Measurements from ENCODE around the gene KRT86.
"Not testable (repeated sequence)": the region's sequence is repeated elsewhere in the genome, so short reads cannot be mapped to it uniquely, and the experiment has no call there.

KRT86 gene

DNA sequence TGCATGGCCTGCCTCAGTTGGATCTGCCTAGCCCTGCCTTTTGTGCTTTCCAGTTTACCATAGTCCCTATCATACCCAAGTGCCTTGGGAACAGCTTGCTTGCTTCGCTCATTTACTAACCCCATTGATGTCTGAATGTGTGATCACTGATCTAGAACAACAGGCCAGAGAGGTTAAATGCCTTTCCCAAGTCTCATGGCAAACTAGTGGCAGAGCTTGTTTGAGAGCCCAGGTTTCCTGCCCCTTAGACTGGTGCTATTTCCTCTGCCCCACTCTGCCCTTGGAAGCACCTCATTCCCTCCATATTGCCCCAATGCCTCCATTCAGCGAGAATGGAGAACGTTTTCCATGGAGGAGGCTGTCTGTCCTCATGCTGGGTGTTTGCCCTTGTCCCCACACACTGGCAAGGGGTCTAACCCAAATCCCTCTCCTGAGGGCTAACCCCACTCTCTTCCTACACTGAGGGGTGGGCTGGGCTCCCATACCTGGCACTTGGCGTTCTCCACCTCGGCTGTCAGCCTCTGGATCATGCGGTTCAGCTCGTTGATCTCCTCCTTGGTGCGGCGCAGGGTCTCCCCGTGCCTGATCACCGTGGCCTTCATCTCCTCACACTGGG is 21.6 kb upstream of the KRT86 start:
- Histone ChIP-seq H3K4me1 (no peaks in the 10 kb centered on the region), H3K36me3 (replicated peaks) (no peaks in the 10 kb centered on the region), H3K4me3 (no peak overlapping the region), H3K9me3 (no peaks in the 10 kb centered on the region), H3K27me3 (ENCODE audit: low read depth) (no peaks in the 10 kb centered on the region)
- in situ Hi-C loops (cut with MboI; ENCODE audit: low sequenced_read_pairs): no loop called here
- no peak for DNase-seq (ENCODE audit: low spot score in 2 of 2)

- H3K4me1 ChIP-seq: no peaks in the 10 kb centered on the region
- H3K4me3 ChIP-seq: no peak overlapping the region
- in situ Hi-C loops (cut with MboI; ENCODE audit: low sequenced_read_pairs): no loop called here
- no peak for DNase-seq (ENCODE audit: low spot score in 2 of 2)
- H3K36me3 ChIP-seq (replicated peaks): no peaks in the 10 kb centered on the region
- no peaks in the 10 kb centered on the region for H3K9me3 ChIP-seq
- H3K27me3 ChIP-seq (ENCODE audit: low read depth): no peaks in the 10 kb centered on the region
Observed at GRCh38 chr12:52253391-52254179, 20.9 kb upstream of the KRT86 start.

DNA sequence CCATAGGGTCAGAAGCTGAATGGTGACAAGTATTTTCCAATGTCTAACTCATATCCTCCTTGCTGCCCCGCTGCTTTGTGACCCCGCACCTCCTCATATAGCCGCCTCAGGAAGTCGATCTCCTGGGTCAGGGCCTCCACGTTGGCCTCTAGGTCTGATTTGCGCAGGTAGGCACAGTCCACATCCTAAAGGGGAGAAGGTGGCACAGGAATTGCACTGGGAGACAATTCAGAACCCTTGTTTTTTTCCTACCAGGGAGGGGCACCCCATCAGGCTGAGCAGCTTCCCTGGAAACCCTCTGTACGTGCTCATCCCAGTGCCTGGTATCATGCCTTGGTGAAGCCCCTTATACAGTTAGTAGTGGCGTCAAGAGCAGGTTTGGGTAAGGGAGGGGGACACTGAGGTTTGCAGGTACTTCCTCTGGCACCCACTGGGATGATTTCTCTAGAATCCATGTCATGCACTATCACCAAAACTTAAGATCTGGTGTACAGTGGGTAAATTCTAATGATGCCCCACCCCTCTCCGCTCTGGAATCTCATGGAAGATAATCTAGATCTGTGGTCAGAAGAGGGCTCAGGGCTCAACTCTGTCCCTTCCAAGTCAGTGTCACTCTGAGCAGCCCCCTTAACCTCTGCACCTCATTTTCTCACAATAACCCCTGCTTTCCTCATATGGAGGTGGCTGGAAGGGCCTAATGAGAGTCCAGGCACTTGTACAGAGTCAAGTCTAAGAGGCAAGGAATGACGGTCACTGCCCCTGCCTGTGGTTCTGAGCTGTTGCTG is 20.1 kb upstream of the KRT86 start:
- no peaks in the 10 kb centered on the region for H3K36me3 ChIP-seq (replicated peaks)
- no peaks in the 10 kb centered on the region for H3K27me3 ChIP-seq (ENCODE audit: low read depth)
- no peak overlapping the region for H3K4me3 ChIP-seq
- H3K9me3 ChIP-seq: no peaks in the 10 kb centered on the region; the same call in 1 of the 2 replicates
- in situ Hi-C loops (cut with MboI; ENCODE audit: low sequenced_read_pairs): no loop called here
- no peak for DNase-seq (ENCODE audit: low spot score in 2 of 2)
- no peaks in the 10 kb centered on the region for H3K4me1 ChIP-seq

DNA sequence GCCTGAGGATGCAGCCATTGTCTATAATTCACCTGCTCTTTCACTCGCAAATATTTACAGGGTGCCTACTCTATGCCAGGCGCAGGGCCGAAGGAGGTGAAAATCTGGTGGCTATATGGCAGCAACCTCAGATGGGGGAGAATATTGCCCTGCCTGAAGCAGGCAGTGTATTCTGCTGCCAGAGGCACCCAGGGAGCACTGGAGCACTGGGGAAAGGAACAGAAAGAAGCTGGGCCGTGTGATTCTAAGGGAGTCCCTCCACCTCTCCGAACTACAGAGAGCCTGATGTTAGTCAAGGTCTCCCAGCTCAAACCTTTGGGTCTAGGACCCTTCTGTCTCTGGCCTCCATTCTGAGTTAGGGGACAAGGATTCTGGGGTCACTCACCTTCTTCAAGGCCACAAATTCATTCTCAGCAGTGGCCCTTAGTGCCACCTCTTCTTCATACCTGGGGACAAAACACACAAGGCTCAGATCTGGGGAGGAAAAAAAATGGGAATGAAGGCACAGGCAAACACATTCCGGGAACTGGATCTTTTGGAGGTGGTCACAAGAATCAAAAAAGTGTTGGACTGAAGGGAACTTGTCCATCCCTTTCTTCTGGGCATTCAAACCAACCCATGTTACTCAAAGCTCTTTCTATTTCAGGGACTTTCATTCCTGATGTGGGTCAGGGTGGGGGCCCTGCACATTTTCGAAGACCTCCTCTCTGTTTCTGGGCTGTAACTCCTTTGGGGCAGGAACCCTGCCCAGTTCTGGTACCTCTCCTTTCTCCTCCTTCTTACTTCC is 19.3 kb upstream of the KRT86 start:
- Histone ChIP-seq H3K9me3 (no peaks in the 10 kb centered on the region; the same call in 1 of the 2 replicates), H3K4me3 (no peak overlapping the region), H3K36me3 (replicated peaks) (no peaks in the 10 kb centered on the region), H3K4me1 (peaks cover 1% of the 10 kb centered on the region), H3K27me3 (ENCODE audit: low read depth) (no peaks in the 10 kb centered on the region)
- in situ Hi-C loops (cut with MboI; ENCODE audit: low sequenced_read_pairs): no loop called here
- DNase-seq (ENCODE audit: low spot score in 2 of 2): no peak

GRCh38 chr12:52255926-52256583 is 18.4 kb upstream of the KRT86 start:
- in situ Hi-C loops (cut with MboI; ENCODE audit: low sequenced_read_pairs): no loop called here
- DNase-seq (ENCODE audit: low spot score in 2 of 2): no peak

GRCh38 chr12:52256584-52256935 is 17.9 kb upstream of the KRT86 start:
- in situ Hi-C loops (cut with MboI; ENCODE audit: low sequenced_read_pairs): no loop called here
- no peak for DNase-seq (ENCODE audit: low spot score in 2 of 2)
- Histone ChIP-seq H3K4me1 (peaks cover 15% of the 10 kb centered on the region), H3K36me3 (replicated peaks) (no peaks in the 10 kb centered on the region), H3K9me3 (no peaks in the 10 kb centered on the region; the same call in 1 of the 2 replicates), H3K27me3 (ENCODE audit: low read depth) (no peaks in the 10 kb centered on the region), H3K4me3 (no peak overlapping the region)

More at GRCh38 chr12:52255926-52256583, 18.4 kb upstream of the KRT86 start:
- no peaks in the 10 kb centered on the region for H3K27me3 ChIP-seq (ENCODE audit: low read depth)
- peaks cover 10% of the 10 kb centered on the region for H3K4me1 ChIP-seq
- H3K9me3 ChIP-seq: no peaks in the 10 kb centered on the region; the same call in 1 of the 2 replicates
- no peak overlapping the region for H3K4me3 ChIP-seq
- H3K36me3 ChIP-seq (replicated peaks): no peaks in the 10 kb centered on the region

DNA sequence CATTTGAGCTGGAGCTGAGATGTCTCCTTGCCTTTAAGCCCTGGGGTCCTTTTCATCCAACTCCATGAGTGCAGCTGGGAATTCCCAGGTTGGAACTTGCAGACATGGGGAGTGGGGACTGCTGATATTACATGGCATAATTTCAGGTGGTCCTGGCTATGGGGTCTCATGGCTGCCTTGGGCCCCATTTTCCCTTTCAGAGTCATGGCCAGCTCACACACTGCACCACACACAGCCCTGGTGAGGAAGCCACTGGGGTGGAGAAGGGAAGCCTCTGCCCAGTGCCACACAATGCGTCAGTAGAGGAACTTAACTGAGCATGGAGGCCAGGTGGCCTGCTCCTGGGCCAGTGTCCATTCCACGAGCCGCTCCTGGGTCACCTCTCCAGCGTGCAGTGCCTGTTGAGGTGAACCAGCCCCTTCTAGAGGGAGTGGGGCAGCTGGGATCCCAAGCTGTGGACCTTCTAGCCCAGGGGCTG is 17.3 kb upstream of the KRT86 start:
- no peak for DNase-seq (ENCODE audit: low spot score in 2 of 2)
- Histone ChIP-seq H3K36me3 (replicated peaks) (no peaks in the 10 kb centered on the region), H3K4me3 (no peak overlapping the region), H3K4me1 (peaks cover 15% of the 10 kb centered on the region), H3K27me3 (ENCODE audit: low read depth) (no peaks in the 10 kb centered on the region), H3K9me3 (no peaks in the 10 kb centered on the region; the same call in 1 of the 2 replicates)
- in situ Hi-C loops (cut with MboI; ENCODE audit: low sequenced_read_pairs): no loop called here

DNA sequence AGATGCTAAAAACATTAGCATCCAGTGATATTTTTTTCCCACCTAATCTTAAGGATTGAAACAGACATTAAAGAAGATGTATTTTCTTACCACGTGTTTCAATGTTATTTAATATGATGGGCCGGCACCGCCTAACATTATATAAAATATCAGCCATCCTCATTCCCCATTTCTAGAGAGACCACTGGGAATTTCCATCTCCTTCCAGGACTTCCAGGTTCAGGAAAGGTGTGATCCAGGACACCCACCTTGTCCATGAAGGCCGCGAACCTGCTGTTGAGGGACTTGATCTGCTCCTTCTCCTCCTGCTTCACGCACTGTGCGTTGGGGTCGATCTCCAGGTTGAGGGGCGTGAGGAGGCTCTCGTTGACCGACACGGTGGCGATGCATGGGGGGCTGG is 16.5 kb upstream of the KRT86 start:
- H3K9me3 ChIP-seq; in situ Hi-C loops (cut with MboI; ENCODE audit: low sequenced_read_pairs); H3K4me3 ChIP-seq; DNase-seq (ENCODE audit: low spot score in 2 of 2); H3K27me3 ChIP-seq (ENCODE audit: low read depth); H3K36me3 ChIP-seq (replicated peaks): not testable (repeated sequence)
- H3K4me1 ChIP-seq: peaks cover 15% of the 10 kb centered on the region

DNA sequence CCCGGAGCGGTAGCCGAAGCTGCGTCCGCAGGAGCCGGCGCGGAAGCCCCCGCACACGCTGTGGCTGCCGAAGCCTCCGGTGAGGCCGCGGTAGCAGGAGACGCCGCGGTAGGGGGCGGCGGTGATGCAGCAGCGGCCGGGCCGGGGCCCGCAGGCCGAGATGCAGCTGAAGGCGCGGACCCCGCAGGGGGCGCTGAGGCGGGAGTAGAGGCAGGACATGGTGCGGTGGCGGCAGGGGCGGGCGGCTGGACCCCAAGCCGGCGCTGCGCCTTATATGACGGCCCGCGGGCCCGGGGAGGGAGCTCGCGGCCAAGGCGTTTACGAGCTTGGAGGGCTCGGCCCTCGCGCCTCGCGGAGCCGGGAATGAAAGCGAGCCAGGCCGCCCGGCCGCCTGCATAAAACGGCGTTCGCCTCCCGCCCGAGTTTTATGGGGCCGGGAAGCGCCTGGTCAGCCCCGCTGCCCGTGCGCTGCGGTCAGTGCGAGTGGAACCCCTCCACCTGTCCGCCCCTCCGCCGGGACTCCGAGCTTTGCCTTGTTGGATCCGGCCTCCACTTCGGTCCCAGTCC is 16.0 kb upstream of the KRT86 start:
- in situ Hi-C loops (cut with MboI; ENCODE audit: low sequenced_read_pairs): no loop called here
- Histone ChIP-seq H3K9me3 (no peaks in the 10 kb centered on the region; the same call in 1 of the 2 replicates), H3K4me1 (peaks cover 15% of the 10 kb centered on the region), H3K27me3 (ENCODE audit: low read depth) (no peaks in the 10 kb centered on the region), H3K4me3 (no peak overlapping the region), H3K36me3 (replicated peaks) (no peaks in the 10 kb centered on the region)
- no peak for DNase-seq (ENCODE audit: low spot score in 2 of 2)

DNA sequence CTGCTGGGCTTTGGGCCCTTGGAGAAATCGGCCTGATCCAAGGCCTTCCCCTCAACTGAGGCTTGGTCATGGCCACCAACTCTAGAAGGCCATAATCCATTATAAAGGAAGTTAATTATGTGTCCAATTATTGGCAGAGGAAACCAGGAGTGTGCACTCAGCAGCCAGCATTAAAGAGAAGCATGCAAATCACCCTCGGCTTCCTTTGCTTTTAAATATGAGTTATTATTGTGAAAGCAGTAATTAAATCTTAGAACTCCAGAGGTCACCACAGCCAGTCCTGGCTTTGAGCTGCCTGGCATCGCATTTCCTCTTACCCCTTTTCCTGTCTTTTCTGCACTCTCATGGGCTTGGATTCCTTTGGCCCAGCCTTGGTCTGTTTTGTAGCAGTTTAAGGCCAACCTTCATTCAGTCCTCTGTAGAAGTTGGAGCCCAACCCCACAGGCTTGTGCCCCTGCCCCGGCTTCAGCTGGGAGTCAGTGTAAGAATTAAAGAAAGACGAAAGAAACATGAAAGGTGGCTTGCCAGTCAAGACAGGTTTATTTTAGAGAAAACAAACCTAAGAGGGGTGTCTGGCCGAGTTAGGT is 14.7 kb upstream of the KRT86 start:
- Histone ChIP-seq H3K27me3 (ENCODE audit: low read depth) (no peaks in the 10 kb centered on the region), H3K9me3 (no peaks in the 10 kb centered on the region; the same call in 1 of the 2 replicates), H3K4me1 (peaks cover 15% of the 10 kb centered on the region), H3K4me3 (no peak overlapping the region), H3K36me3 (replicated peaks) (no peaks in the 10 kb centered on the region)
- no peak for DNase-seq (ENCODE audit: low spot score in 2 of 2)
- in situ Hi-C loops (cut with MboI; ENCODE audit: low sequenced_read_pairs): no loop called here

GRCh38 chr12:52260361-52261207 is 13.9 kb upstream of the KRT86 start:
- Histone ChIP-seq H3K36me3 (replicated peaks) (no peaks in the 10 kb centered on the region), H3K27me3 (ENCODE audit: low read depth) (no peaks in the 10 kb centered on the region), H3K4me1 (peaks cover 15% of the 10 kb centered on the region), H3K4me3 (no peak overlapping the region), H3K9me3 (no peaks in the 10 kb centered on the region; the same call in 1 of the 2 replicates)
- peak; percentile 62 to 65 for DNase-seq (ENCODE audit: low spot score in 2 of 2)
- in situ Hi-C loops (cut with MboI; ENCODE audit: low sequenced_read_pairs): no loop called here

- in situ Hi-C loops (cut with MboI; ENCODE audit: low sequenced_read_pairs): no loop called here
- no peak for DNase-seq (ENCODE audit: low spot score in 2 of 2)
- Histone ChIP-seq H3K4me3 (no peak overlapping the region), H3K36me3 (replicated peaks) (no peaks in the 10 kb centered on the region), H3K4me1 (peaks cover 15% of the 10 kb centered on the region), H3K27me3 (ENCODE audit: low read depth) (no peaks in the 10 kb centered on the region), H3K9me3 (no peaks in the 10 kb centered on the region; the same call in 1 of the 2 replicates)
Observed at GRCh38 chr12:52261208-52261484, 13.3 kb upstream of the KRT86 start.

Measured in HAP-1 (cell line).